ENCODE data around the gene CCKAR.

- TF ChIP-seq, protein P1, sequence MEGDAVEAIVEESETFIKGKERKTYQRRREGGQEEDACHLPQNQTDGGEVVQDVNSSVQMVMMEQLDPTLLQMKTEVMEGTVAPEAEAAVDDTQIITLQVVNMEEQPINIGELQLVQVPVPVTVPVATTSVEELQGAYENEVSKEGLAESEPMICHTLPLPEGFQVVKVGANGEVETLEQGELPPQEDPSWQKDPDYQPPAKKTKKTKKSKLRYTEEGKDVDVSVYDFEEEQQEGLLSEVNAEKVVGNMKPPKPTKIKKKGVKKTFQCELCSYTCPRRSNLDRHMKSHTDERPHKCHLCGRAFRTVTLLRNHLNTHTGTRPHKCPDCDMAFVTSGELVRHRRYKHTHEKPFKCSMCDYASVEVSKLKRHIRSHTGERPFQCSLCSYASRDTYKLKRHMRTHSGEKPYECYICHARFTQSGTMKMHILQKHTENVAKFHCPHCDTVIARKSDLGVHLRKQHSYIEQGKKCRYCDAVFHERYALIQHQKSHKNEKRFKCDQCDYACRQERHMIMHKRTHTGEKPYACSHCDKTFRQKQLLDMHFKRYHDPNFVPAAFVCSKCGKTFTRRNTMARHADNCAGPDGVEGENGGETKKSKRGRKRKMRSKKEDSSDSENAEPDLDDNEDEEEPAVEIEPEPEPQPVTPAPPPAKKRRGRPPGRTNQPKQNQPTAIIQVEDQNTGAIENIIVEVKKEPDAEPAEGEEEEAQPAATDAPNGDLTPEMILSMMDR (IDR thresholded peaks at IDR 0.05; ENCODE audit: insufficient read depth, low read depth, low read length) = no peak
- no peak for TF ChIP-seq EZH2 (IDR thresholded peaks at IDR 0.05; ENCODE audit: insufficient read depth, low read length)
These were observed 32.9 kb downstream of the CCKAR start for GRCh38 chr4:26457412-26457811.

Data from astrocyte (in vitro differentiated cells and primary cell).